ENCODE data around the gene JAGN1. TPM values are rescaled to one million over a fixed set of nuclear protein-coding genes. Genes with fewer than 3 reads are reported as not detected.
A peak's percentile ranks its signal among the peaks of the same experiment; 100 is the strongest.
"Not testable (repeated sequence)": the region's sequence is repeated elsewhere in the genome, so short reads cannot be mapped to it uniquely, and the experiment has no call there.

JAGN1 gene
- total RNA-seq, 1 donor from 2014 or later, result 33.0 TPM

DNA sequence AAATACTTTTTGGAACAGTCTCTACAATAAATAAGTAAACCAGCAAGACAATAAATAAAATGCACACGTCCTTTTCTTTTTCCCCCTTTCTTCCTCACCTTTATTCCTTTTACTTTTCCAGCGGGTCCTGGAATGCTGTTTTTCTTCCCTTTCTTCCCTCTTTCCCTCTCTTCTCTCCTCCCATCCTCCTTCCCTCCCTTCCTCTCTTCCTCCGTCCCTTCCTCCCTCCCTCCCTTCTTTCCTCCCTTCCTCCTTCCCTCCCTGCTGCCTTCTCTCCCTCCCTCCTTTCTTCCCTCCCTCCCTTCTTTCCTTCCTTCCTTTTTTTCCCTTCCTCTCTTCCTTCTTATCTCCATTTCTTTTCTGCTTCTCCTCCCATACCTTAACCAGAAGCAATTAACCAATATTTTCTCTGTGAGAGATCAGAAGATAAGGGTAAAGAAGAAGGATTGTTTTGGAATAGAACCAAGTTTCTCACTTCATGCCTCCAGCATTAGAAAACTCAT is 8.9 kb downstream of the JAGN1 start:
- Mint-ChIP-seq H3K36me3 (ENCODE audit: insufficient read depth) (peaks cover 5% of the 10 kb centered on the region), H3K4me3 (ENCODE audit: low read depth) (no peak overlapping the region), H3K27me3 (no peaks in the 10 kb centered on the region), H3K9me3 (ENCODE audit: low read depth) (no peaks in the 10 kb centered on the region), H3K27ac (peak overlapping the region; percentile 20), H3K4me1 (ENCODE audit: low read depth) (peaks cover 35% of the 10 kb centered on the region)
- no peak for DNase-seq (ENCODE audit: low spot score, unreplicated experiment)
- TF ChIP-seq, protein P1, sequence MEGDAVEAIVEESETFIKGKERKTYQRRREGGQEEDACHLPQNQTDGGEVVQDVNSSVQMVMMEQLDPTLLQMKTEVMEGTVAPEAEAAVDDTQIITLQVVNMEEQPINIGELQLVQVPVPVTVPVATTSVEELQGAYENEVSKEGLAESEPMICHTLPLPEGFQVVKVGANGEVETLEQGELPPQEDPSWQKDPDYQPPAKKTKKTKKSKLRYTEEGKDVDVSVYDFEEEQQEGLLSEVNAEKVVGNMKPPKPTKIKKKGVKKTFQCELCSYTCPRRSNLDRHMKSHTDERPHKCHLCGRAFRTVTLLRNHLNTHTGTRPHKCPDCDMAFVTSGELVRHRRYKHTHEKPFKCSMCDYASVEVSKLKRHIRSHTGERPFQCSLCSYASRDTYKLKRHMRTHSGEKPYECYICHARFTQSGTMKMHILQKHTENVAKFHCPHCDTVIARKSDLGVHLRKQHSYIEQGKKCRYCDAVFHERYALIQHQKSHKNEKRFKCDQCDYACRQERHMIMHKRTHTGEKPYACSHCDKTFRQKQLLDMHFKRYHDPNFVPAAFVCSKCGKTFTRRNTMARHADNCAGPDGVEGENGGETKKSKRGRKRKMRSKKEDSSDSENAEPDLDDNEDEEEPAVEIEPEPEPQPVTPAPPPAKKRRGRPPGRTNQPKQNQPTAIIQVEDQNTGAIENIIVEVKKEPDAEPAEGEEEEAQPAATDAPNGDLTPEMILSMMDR (IDR thresholded peaks at IDR 0.05; ENCODE audit: unreplicated experiment), result no peak

DNA sequence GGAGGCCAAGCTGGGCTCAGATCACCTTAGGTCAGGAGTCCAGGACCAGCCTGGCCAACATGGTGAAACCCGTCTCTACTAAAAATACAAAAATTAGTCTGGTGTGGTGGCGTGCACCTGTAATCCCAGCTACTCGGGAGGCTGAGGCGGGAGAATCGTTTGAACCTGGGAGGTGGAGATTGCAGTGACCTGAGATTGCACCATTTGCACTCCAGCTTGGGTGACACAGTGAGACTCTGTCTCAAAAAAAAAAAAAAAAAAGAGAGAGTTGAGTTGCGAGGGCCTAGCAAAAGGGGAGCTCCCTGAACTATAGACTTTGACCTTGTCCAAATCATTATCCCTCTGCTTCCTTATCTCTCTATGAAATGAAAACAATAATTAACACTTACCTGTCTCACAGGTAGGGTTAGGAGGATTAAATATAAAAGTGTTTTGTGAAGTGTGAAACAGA is 10.6 kb downstream of the JAGN1 start:
- not testable (repeated sequence) for H3K36me3 Mint-ChIP-seq (ENCODE audit: insufficient read depth); H3K27me3 Mint-ChIP-seq; H3K4me3 Mint-ChIP-seq (ENCODE audit: low read depth); H3K9me3 Mint-ChIP-seq (ENCODE audit: low read depth); DNase-seq (ENCODE audit: low spot score, unreplicated experiment)
- peaks cover 35% of the 10 kb centered on the region for H3K4me1 Mint-ChIP-seq (ENCODE audit: low read depth)
- H3K27ac Mint-ChIP-seq, result peak overlapping the region; percentile 45

DNA sequence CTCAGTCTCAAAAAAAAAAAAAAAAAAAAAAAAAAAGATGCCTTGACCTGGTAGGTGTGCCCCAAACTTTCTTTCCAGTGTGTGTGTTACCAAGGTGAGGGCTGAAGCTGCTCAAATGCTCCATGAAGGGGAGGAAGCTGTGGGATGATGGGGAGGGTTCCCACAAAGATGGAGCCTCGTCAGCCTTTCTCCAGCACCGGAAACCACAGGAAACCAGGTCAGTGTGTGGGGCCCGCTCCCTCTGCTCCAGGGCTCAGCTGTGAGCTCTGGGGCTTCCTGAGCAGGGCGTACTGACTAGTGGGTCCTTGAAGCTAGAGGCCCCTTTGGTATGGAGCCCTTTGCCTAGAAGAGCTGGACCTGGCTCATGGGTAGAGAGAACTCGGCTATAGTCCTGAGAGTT is 11.6 kb downstream of the JAGN1 start:
- TF ChIP-seq, protein P1 (IDR thresholded peaks at IDR 0.05; ENCODE audit: unreplicated experiment), result no peak
- peaks cover 34% of the 10 kb centered on the region for H3K4me1 Mint-ChIP-seq (ENCODE audit: low read depth)
- no peaks in the 10 kb centered on the region for H3K36me3 Mint-ChIP-seq (ENCODE audit: insufficient read depth)
- H3K9me3 Mint-ChIP-seq (ENCODE audit: low read depth), result no peaks in the 10 kb centered on the region
- H3K4me3 Mint-ChIP-seq (ENCODE audit: low read depth), result no peak overlapping the region
- H3K27ac Mint-ChIP-seq, result no peak overlapping the region
- no peak for DNase-seq (ENCODE audit: low spot score, unreplicated experiment)
- H3K27me3 Mint-ChIP-seq, result no peaks in the 10 kb centered on the region

DNA sequence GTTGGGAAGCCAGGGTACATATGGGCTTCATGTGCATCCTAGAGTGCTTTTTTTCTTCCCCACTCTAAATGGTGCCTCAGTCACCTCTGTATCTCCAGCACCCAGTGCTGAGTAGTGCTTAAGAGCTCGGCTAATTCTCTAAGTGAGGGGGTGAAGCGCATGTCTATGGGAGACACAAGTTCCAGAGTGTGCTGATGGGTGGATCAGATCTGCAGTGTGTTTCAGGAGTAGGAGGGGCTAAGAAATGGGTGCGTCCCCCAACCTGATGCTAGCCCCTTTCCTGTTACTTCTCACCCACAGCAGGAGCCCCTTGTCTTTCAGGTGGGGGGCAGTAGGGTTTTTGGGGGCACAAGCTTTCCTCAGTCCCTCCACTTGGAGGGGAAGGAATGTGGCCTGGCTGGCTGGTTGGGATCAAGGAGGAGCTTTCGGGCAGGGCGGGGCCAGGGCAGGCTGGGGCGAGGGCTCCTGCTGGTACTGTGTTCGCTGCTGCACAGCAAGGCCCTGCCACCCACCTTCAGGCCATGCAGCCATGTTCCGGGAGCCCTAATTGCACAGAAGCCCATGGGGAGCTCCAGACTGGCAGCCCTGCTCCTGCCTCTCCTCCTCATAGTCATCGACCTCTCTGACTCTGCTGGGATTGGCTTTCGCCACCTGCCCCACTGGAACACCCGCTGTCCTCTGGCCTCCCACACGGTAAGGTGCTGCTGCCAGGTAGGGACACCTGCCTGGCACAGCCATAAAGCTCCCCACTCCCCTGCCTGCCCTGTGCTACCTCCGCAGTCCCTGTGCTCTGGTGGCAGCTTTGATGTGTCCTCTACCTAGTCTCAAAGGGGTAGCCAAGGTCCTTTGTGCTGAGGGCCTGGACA is 12.2 kb downstream of the JAGN1 start, which contains the start of gene IL17RE:
Gene IL17RE (plus strand): TSS at position 477 of the 866 bp plus-strand sequence. CDS start 85 bp downstream, at position 562.
- Mint-ChIP-seq H3K27me3 (no peaks in the 10 kb centered on the region), H3K4me1 (ENCODE audit: low read depth) (peaks cover 27% of the 10 kb centered on the region), H3K9me3 (ENCODE audit: low read depth) (no peaks in the 10 kb centered on the region), H3K4me3 (ENCODE audit: low read depth) (peak within 1 kb of the TSS; percentile 53), H3K27ac (peak within 1 kb of the TSS; percentile 35), H3K36me3 (ENCODE audit: insufficient read depth) (no peaks in the 10 kb centered on the region)
- no peak for DNase-seq (ENCODE audit: low spot score, unreplicated experiment)
- TF ChIP-seq, protein P1 (IDR thresholded peaks at IDR 0.05; ENCODE audit: unreplicated experiment), result no peak

DNA sequence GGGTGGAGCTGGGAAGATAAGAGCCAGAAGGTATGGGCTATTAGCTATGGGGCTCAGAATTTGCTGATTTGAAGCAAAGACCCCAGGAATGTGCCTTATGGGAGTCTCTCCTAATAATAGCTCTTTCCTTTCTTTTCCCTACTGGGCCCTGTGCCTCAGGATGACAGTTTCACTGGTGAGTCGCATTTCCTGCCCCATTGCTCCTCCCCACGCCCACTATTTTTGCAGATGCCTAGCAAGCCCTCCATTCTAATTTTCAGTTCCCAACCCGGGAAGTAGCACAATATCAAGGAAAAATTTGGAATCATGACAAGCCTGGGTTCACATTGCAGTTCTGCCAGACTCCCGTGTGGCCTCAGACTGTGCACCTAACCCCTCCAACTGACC is 12.8 kb downstream of the JAGN1 start:
- DNase-seq (ENCODE audit: low spot score, unreplicated experiment), result no peak
- Mint-ChIP-seq H3K9me3 (ENCODE audit: low read depth) (no peaks in the 10 kb centered on the region), H3K27ac (peak overlapping the region; percentile 35), H3K36me3 (ENCODE audit: insufficient read depth) (no peaks in the 10 kb centered on the region), H3K4me3 (ENCODE audit: low read depth) (peak overlapping the region; percentile 53), H3K4me1 (ENCODE audit: low read depth) (peaks cover 21% of the 10 kb centered on the region), H3K27me3 (no peaks in the 10 kb centered on the region)
- TF ChIP-seq, protein P1 (IDR thresholded peaks at IDR 0.05; ENCODE audit: unreplicated experiment), result no peak

Data from progenitor cell of endocrine pancreas (in vitro differentiated cells).